GM12878 (cell line): ENCODE data around the gene ZFPM1. TPM values are rescaled to one million over a fixed set of nuclear protein-coding genes. Genes with fewer than 3 reads are reported as not detected.

Source experiments
- ATAC-seq: fragments of 200-7000 bp; cut with Tn5 transposase; 3 replicates; pipeline ENCODE4 v1.9.1; 2020; ENCODE audit warnings: mild to moderate bottlenecking, moderate library complexity
- BruUV-seq: library from RNA; stranded (reverse); fragments of 400-500 nt; replicated peaks from 2 replicates; lab custom pipeline; 2021; lab: Mats Ljungman, UMichigan
- CTCF ChIA-PET: fragments of 300-600 bp; sonication (Branson Sonifier 250); formaldehyde crosslinking; extraction: SDS; loops from one replicate; lab custom pipeline; 2021; ENCODE audit warnings: inconsistent platforms; lab: Yijun Ruan, JAX
- POLR2A ChIA-PET: fragments of 350-600 bp; formaldehyde crosslinking; extraction: SDS; loops from one replicate; lab custom pipeline; 2021; ENCODE audit warnings: inconsistent platforms; lab: Charles Lee
- RAD21 ChIA-PET: fragments of 300-600 bp; sonication (Branson Sonifier 250); formaldehyde crosslinking; loops from one replicate; lab custom pipeline; 2023; ENCODE audit warnings: antibody characterized with exemption; ENCODE audit not compliant: unreplicated experiment; lab: Charles Lee
- SMC1A ChIA-PET: fragments of 300-600 bp; sonication (Branson Sonifier 250); formaldehyde crosslinking; loops from one replicate; lab custom pipeline; 2023; ENCODE audit not compliant: unreplicated experiment, uncharacterized antibody; lab: Charles Lee
- DNase-seq: peaks from one replicate; pipeline ENCODE4 v3.0.0-alpha.2; 2011; ENCODE audit warnings: low read depth, low spot score
- FAIRE-seq: peaks from 3 replicates; lab custom pipeline; 2011; peaks lifted over from hg19 to GRCh38; lab: Jason Lieb, UNC
- H2AFZ ChIP-seq: 2 replicates; pipeline ENCODE4 v1.6.0; 2011; ENCODE audit warnings: low read depth, low read length, control low read depth; ENCODE audit not compliant: control insufficient read depth
- H3K27ac ChIP-seq: 2 replicates; pipeline ENCODE4 v1.5.1; 2011; ENCODE audit warnings: control low read depth; ENCODE audit not compliant: control insufficient read depth, insufficient read depth
- H3K27me3 ChIP-seq, 2 experiments: replicated peaks in 1 of 2; 2 replicates each; pipeline versions ENCODE4 v1.6.0 to v1.6.1; 2011; ENCODE audit warnings: low read length in 1 of 2; ENCODE audit not compliant: control insufficient read depth in 2 of 2, insufficient read depth in 2 of 2
- H3K36me3 ChIP-seq, 2 experiments: 2 replicates each; pipeline ENCODE4 v1.5.1; 2011; ENCODE audit warnings: low read length in 1 of 2; ENCODE audit not compliant: control insufficient read depth in 2 of 2, insufficient read depth in 2 of 2
- H3K4me1 ChIP-seq: 2 replicates; pipeline ENCODE4 v1.6.1; 2011; ENCODE audit warnings: mild to moderate bottlenecking, low read length, moderate library complexity, mixed read lengths; ENCODE audit not compliant: control insufficient read depth, insufficient read depth
- H3K4me2 ChIP-seq: 2 replicates; pipeline ENCODE4 v1.6.0; 2011; ENCODE audit warnings: control low read depth; ENCODE audit not compliant: control insufficient read depth, insufficient read depth
- H3K4me3 ChIP-seq: fragments of 200-600 bp; sonication (generic); 2 replicates; pipeline ENCODE4 v1.5.1; 2016
- H3K79me2 ChIP-seq: 2 replicates; pipeline ENCODE4 v1.6.0; 2011; ENCODE audit warnings: low read length; ENCODE audit not compliant: control insufficient read depth, insufficient read depth
- H3K9ac ChIP-seq: 2 replicates; pipeline ENCODE4 v1.8.0; 2011; ENCODE audit warnings: low read length, control low read depth, mixed read lengths; ENCODE audit not compliant: control insufficient read depth, insufficient read depth
- H3K9me3 ChIP-seq: replicated peaks from 3 replicates; pipeline ENCODE4 v1.5.1; 2011; ENCODE audit warnings: mild to moderate bottlenecking, low read length; ENCODE audit not compliant: control insufficient read depth, insufficient read depth
- H4K20me1 ChIP-seq: 2 replicates; pipeline ENCODE4 v1.6.0; 2011; ENCODE audit not compliant: control insufficient read depth, insufficient read depth
- DPF2 ChIP-seq: fragments of 450-650 bp; IDR thresholded peaks from 2 replicates; pipeline ENCODE4 v1.6.1; 2017; ENCODE audit warnings: mild to moderate bottlenecking
- ETV6 ChIP-seq, 2 experiments: fragments of 450-650 bp in 1 of 2; IDR thresholded peaks in 1 of 2; conservative IDR thresholded peaks in 1 of 2; 2 replicates each; pipeline ENCODE4 v1.6.1; 2014; ENCODE audit warnings: antibody characterized with exemption in 1 of 2, borderline replicate concordance in 1 of 2, low read depth in 1 of 2, mild to moderate bottlenecking in 1 of 2, moderate library complexity in 1 of 2
- GATAD2B ChIP-seq: fragments of 450-650 bp; conservative IDR thresholded peaks from 2 replicates; pipeline ENCODE4 v1.6.1; 2017; ENCODE audit warnings: low read depth, mild to moderate bottlenecking, moderate library complexity
- IKZF1 ChIP-seq: fragments of 450-650 bp; conservative IDR thresholded peaks from 2 replicates; pipeline ENCODE4 v1.6.1; 2017; ENCODE audit warnings: antibody characterized with exemption, mild to moderate bottlenecking
- KDM1A ChIP-seq: fragments of 200-600 bp; sonication (generic); IDR thresholded peaks from 2 replicates; pipeline ENCODE4 v1.6.1; 2016; ENCODE audit warnings: borderline replicate concordance
- MEF2B ChIP-seq: fragments of 450-650 bp; IDR thresholded peaks from 2 replicates; pipeline ENCODE4 v1.6.1; 2018; ENCODE audit warnings: mild to moderate bottlenecking, moderate library complexity; ENCODE audit not compliant: partially characterized antibody, poor library complexity, severe bottlenecking
- MLLT1 ChIP-seq: fragments of 450-650 bp; IDR thresholded peaks from 2 replicates; pipeline ENCODE4 v1.6.1; 2016; ENCODE audit warnings: mild to moderate bottlenecking
- POLR2A ChIP-seq: IDR thresholded peaks from 2 replicates; pipeline ENCODE4 v1.6.1; 2011; ENCODE audit warnings: low read depth, mild to moderate bottlenecking, low read length
- RUNX3 ChIP-seq: IDR thresholded peaks from 2 replicates; pipeline ENCODE4 v1.6.1; 2012; ENCODE audit warnings: low read length, inconsistent platforms
- SPI1 ChIP-seq: IDR thresholded peaks from 2 replicates; pipeline ENCODE4 v1.6.1; 2011; ENCODE audit warnings: low read depth, mild to moderate bottlenecking, low read length, moderate library complexity, borderline replicate concordance; ENCODE audit not compliant: insufficient read depth
- TARDBP ChIP-seq: IDR thresholded peaks from 2 replicates; pipeline ENCODE4 v1.6.1; 2016; ENCODE audit warnings: borderline replicate concordance
- ZNF217 ChIP-seq: fragments of 450-650 bp; IDR thresholded peaks from 2 replicates; pipeline ENCODE4 v1.6.1; 2017; ENCODE audit warnings: antibody characterized with exemption, mild to moderate bottlenecking
- ZNF687 ChIP-seq: fragments of 450-650 bp; IDR thresholded peaks from 2 replicates; pipeline ENCODE4 v1.6.1; 2017; ENCODE audit warnings: mild to moderate bottlenecking, moderate library complexity
- WGBS: methylation state at CpG from one replicate; pipeline ENCODE4 v1.1.6; 2016; ENCODE audit warnings: low lambda C conversion rate; ENCODE audit not compliant: insufficient replicate concordance, insufficient coverage; ENCODE audit errors: missing lambda C conversion rate; 5-methylcytosine and 5-hydroxymethylcytosine counted together
- in situ Hi-C: fragments of 300-500 bp; cut with MboI; formaldehyde crosslinking; loops from 9 replicates; pipeline ENCODE4 v1.14.3; 2018; ENCODE audit warnings: mixed read lengths
- intact Hi-C: fragments of 100-400 bp; cut with micrococcal nuclease; formaldehyde crosslinking; loops from one replicate; pipeline ENCODE4 v1.14.2; 2022; ENCODE audit not compliant: unreplicated experiment
- polyA plus RNA-seq, 11 experiments: library from polyadenylated mRNA; depleted of rRNA in 4 of 11; unstranded in 6 of 11; stranded (reverse) in 5 of 11; fragments of >200 nt; fragmentation: Nextera tagmentation in 4 of 11; fragmentation: Illumina TruSeq in 1 of 11; extraction: Ambion mirVana in 4 of 11; extraction: Trizol in 1 of 11; gene quantifications; 1 replicate in 1 of 11; 2 replicates in 10 of 11; pipeline versions ENCODE4 v1.2.1 to v1.2.3, GENCODE V29; 2011 to 2016; ENCODE audit warnings: inconsistent platforms in 2 of 11, missing spikeins in 2 of 11, low read depth in 1 of 11
- total RNA-seq, 4 experiments: library from RNA; depleted of rRNA in 3 of 4; stranded (reverse); fragments of >200 nt in 3 of 4; fragmentation: Illumina TruSeq in 1 of 4; extraction: Trizol in 1 of 4; gene quantifications; 2 replicates each; pipeline versions ENCODE4 v1.2.1 to v1.2.3, GENCODE V29; 2013 to 2021
- TF ChIP-seq, protein P1 (sequence below): fragments of 450-650 bp; conservative IDR thresholded peaks from 2 replicates; pipeline ENCODE4 v1.6.1; 2017; ENCODE audit warnings: mild to moderate bottlenecking, moderate library complexity

ZFPM1 gene
- total and polyA plus RNA-seq, 10 of the 15 experiments (the other 5 are each of a cell fraction or from before 2014, with no cell fraction given): 0.02 to 5.1 (median 0.30) TPM

- peak overlapping the region; percentile 63; the same call in 1 of the 2 replicates for H3K4me3 ChIP-seq
- no peaks in the 10 kb centered on the region for H3K27me3 ChIP-seq
- intact Hi-C loops (loop anchor here (10.0 kb wide), 1 partner anchor 656 kb away; no protein-coding TSS in a partner anchor), in situ Hi-C loops (loop anchor here (25.0 kb wide), 1 partner anchor 468 kb away; the partner anchor contains the start of gene BANP)
- no peak for DNase-seq
- H3K27ac ChIP-seq: no peak overlapping the region
- no peaks in the 10 kb centered on the region for H3K4me1 ChIP-seq
- BruUV-seq: TSS peak; percentile 84
- no peak for FAIRE-seq
- H3K36me3 ChIP-seq: no peaks in the 10 kb centered on the region
- peak overlapping the region; percentile 58 for H2AFZ ChIP-seq
- H3K9me3 ChIP-seq: no peaks in the 10 kb centered on the region
- ChIA-PET SMC1A (interaction anchor here (1.2 kb wide), 1 partner anchor 376 kb away, joined by 3 read pairs; no protein-coding TSS in a partner anchor), CTCF (interaction anchor here (0.7 to 1.6 kb wide), 3 partner anchors 8 to 1048 kb away, joined by 3 to 5 read pairs (median 3); no protein-coding TSS in a partner anchor), POLR2A (interaction anchor here (0.6 kb wide), 1 partner anchor 531 kb away, joined by 3 read pairs; no protein-coding TSS in a partner anchor), RAD21 (interaction anchor here (0.9 kb wide), 1 partner anchor 652 kb away, joined by 3 read pairs; no protein-coding TSS in a partner anchor)
- 20% methylated on average over 43 of the region's 80 CpGs for WGBS
- peak; percentile 79 for ATAC-seq
- peak overlapping the region; percentile 52 for H3K9ac ChIP-seq
- H4K20me1 ChIP-seq: no peaks in the 10 kb centered on the region
- peak overlapping the region; percentile 73 for H3K4me2 ChIP-seq
- H3K79me2 ChIP-seq: no peaks in the 10 kb centered on the region
- TF ChIP-seq ZNF687 (0 out of 2 replicates have a peak, but pooled peaks have one; percentile 39), KDM1A (no peak), RUNX3 (peak; percentile 23; the same call in 1 of the 2 replicates), ETV6 (conservative IDR thresholded peaks at IDR 0.05 in 1 of 2, IDR thresholded peaks at IDR 0.05 in 1 of 2; ENCODE audit: borderline replicate concordance in 1 of 2, low read depth in 1 of 2) (peak in 1 of 2 experiments; percentile 68; a peak in 1 of 4 replicates), MEF2B (no peak), TARDBP (no peak), ZNF217 (peak; percentile 32; the same call in 1 of the 2 replicates), DPF2 (peak; percentile 57), GATAD2B (peak; percentile 60; the same call in 1 of the 2 replicates), MLLT1 (0 out of 2 replicates have a peak, but pooled peaks have one; percentile 44), IKZF1 (peak; percentile 79), POLR2A (peak; percentile 45; the same call in 1 of the 2 replicates), SPI1 (peak; percentile 58; the same call in 1 of the 2 replicates)
- TF ChIP-seq, protein P1, sequence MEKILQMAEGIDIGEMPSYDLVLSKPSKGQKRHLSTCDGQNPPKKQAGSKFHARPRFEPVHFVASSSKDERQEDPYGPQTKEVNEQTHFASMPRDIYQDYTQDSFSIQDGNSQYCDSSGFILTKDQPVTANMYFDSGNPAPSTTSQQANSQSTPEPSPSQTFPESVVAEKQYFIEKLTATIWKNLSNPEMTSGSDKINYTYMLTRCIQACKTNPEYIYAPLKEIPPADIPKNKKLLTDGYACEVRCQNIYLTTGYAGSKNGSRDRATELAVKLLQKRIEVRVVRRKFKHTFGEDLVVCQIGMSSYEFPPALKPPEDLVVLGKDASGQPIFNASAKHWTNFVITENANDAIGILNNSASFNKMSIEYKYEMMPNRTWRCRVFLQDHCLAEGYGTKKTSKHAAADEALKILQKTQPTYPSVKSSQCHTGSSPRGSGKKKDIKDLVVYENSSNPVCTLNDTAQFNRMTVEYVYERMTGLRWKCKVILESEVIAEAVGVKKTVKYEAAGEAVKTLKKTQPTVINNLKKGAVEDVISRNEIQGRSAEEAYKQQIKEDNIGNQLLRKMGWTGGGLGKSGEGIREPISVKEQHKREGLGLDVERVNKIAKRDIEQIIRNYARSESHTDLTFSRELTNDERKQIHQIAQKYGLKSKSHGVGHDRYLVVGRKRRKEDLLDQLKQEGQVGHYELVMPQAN: peak; percentile 57; the same call in 1 of the 2 replicates
Observed at GRCh38 chr16:88430524-88431446, 22.3 kb upstream of the ZFPM1 start.
